Measurements from ENCODE around the gene COPZ2.

GRCh38 chr17:47997586-47997985, 40.0 kb downstream of the COPZ2 start:
- TF ChIP-seq POLR2A (IDR thresholded peaks at IDR 0.05) (no peak), CTCF (IDR thresholded peaks at IDR 0.05) (no peak)
